ENCODE measurements around the gene RGS12. TPM values are rescaled to one million over a fixed set of nuclear protein-coding genes. Genes with fewer than 3 reads are reported as not detected.

The RGS12 gene
- total and polyA plus RNA-seq, 2 experiments from 2014 or later, result 9.3 to 13.2 TPM

DNA sequence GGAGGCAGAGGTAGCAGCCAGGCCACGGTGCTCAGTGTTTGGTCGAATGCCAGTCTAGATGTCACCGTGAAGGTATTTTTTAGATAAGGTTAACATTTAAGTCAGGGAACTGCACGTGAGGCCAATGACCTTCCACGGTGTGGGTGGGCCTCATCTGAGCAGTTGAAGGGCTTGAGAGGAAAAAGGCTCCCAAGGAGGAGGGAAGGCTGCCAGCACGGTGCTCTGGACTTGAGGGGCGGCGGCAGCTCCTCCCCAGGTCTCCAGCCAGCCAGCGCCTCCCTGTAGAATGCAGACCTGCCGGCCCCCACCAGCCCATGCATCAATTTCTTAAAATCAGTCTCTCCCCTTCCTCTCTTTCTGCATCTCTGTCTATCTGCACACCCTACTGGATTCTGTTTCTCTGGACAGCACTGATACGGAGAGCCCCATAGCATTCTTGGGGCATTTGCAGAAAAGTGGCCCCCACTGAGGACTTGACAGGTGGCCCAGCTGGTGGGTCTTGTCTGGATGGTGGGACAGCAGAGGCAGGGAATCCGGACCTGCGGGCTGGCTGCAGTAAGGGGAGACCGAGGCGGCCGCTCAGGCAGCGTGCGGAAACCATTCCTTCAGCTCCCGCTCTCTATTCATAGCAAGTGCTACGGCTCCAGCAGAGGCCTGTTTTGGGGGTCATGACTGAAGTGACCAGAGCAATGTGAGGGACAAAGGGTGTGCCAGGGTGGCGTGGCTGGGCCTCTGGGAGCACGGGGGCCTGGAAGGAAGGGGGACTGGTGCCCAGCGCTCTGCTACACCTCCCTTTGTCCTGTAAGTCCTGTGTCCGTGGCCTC lies 7.9 kb upstream of the RGS12 start:
- Histone ChIP-seq H3K27ac (no peak overlapping the region), H2AFZ (no peak overlapping the region), H3K79me2 (ENCODE audit: insufficient read depth) (no peaks in the 10 kb centered on the region), H3K4me1 (ENCODE audit: insufficient read depth) (peaks cover 9% of the 10 kb centered on the region), H4K20me1 (ENCODE audit: insufficient read depth) (no peaks in the 10 kb centered on the region), H3K27me3 (replicated peaks; ENCODE audit: insufficient read depth) (no peaks in the 10 kb centered on the region), H3K4me2 (ENCODE audit: unreplicated experiment) (no peak overlapping the region), H3K4me3 (no peak overlapping the region), H3K9me3 (ENCODE audit: low read depth) (no peaks in the 10 kb centered on the region), H3K9me2 (ENCODE audit: insufficient read depth) (no peaks in the 10 kb centered on the region), H3F3A (ENCODE audit: insufficient read depth) (no peaks in the 10 kb centered on the region), H3K9ac (no peak overlapping the region), H3K36me3 (ENCODE audit: low read depth) (no peaks in the 10 kb centered on the region)
- 88 to 89% methylated on average over 24 of the region's 24 CpGs for WGBS, 2 experiments (ENCODE audit: low coverage in 1 of 2, low lambda C conversion rate in 2 of 2, missing lambda C conversion rate in 2 of 2)
- in situ Hi-C loops (cut with MboI), result no loop called here
- TF ChIP-seq EZH2 (IDR thresholded peaks at IDR 0.05; ENCODE audit: insufficient read depth, poor library complexity, severe bottlenecking) (no peak), EZH2phosphoT487 (IDR thresholded peaks at IDR 0.05; ENCODE audit: insufficient read depth, low read depth) (no peak)
- no peak for DNase-seq

DNA sequence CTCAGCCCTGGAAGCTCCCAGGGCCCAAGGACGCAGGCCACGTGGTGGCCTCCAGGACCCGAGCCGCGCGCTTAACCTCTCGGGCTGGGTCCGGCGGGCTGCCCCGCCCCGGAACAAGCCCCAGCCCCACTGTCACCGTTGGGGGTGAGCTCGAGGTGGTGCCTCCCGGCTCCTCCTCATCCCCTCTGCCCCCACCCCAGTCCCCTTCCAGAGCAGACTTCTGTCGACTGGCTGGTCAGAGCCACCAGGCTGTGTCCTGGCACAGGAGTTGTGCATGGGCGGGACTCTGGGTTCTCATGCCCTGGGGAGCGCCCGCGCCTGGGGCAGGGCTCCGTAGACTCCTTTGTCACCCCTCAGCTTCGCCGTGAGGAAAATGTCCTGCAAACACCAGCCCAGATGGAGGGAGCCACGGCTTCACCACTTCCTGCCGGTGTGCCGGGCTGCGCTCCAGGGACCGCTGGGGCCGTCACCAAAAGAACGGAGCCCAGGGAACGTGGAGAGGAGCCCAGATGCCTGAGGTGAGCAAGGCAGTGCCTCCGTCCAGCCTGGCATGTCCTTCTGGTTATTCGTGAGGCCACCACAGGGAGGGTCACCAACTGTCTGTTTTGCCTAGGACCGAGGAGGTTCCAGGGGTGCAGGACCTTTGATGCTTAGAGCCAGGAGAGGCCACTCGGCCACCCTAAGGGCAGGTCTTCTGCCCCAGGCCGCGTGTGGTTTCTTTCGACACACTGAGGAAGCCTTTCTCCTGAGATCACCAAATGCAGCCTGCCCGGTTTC lies 7.1 kb upstream of the RGS12 start:
- Histone ChIP-seq H4K20me1 (ENCODE audit: insufficient read depth) (no peaks in the 10 kb centered on the region), H3K4me3 (no peak overlapping the region), H3K4me2 (ENCODE audit: unreplicated experiment) (peak overlapping the region; percentile 56), H3K79me2 (ENCODE audit: insufficient read depth) (no peaks in the 10 kb centered on the region), H3K27ac (no peak overlapping the region), H3K36me3 (ENCODE audit: low read depth) (no peaks in the 10 kb centered on the region), H3K27me3 (replicated peaks; ENCODE audit: insufficient read depth) (no peaks in the 10 kb centered on the region), H3K9me3 (ENCODE audit: low read depth) (no peaks in the 10 kb centered on the region), H3K4me1 (ENCODE audit: insufficient read depth) (peaks cover 9% of the 10 kb centered on the region), H3K9me2 (ENCODE audit: insufficient read depth) (no peaks in the 10 kb centered on the region), H3F3A (ENCODE audit: insufficient read depth) (no peaks in the 10 kb centered on the region), H2AFZ (peak overlapping the region; percentile 49), H3K9ac (no peak overlapping the region)
- TF ChIP-seq EZH2 (IDR thresholded peaks at IDR 0.05; ENCODE audit: insufficient read depth, poor library complexity, severe bottlenecking), result no peak
- TF ChIP-seq EZH2phosphoT487 (IDR thresholded peaks at IDR 0.05; ENCODE audit: insufficient read depth, low read depth), result no peak
- in situ Hi-C loops (cut with MboI), result no loop called here
- WGBS, 2 experiments (ENCODE audit: low coverage in 1 of 2, low lambda C conversion rate in 2 of 2, missing lambda C conversion rate in 2 of 2), result 28 to 57% methylated on average over 17 to 35 of the region's 38 CpGs
- DNase-seq, result peak; percentile 88

DNA sequence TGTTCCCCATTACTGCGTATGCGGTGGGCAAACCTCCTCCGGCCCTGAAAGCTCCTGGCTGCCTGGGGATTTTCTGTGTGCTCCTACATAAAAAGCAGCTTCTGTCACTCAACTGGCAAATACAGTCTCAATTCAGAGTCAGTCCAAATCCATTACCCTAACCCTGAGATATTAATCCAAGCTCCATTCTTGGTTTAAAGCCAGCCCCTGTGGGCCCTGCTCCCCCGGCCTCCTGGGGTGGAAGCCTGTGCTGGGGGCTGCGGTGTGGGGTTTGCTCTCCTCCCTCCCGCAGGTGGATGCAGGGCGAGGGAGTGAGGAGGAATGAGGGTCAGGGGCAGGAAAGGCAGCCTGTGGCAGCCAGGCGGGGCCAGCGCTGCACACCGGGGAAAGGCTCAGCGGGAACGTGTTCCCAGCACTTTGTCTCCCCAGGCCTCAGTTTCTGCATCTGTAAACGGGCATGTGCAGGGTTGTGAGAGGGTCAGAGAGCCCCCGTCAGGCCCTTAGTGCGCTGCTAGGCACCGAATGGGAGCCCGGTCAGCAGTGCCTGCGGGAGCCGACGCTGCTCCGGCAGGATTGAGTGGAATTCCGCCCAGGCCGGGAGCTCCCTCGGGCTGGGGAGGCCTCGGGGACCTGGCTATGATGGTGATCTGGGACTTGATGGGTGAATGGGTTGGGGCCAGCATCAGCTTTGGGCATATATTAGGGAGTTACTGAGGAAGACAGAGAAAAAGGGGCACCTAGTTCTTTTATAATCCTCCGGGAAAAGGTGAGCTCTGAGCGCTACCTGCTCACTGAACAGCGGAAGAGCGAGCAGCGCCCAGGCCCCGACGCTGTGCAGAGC lies 6.3 kb upstream of the RGS12 start:
- Histone ChIP-seq H3K27me3 (replicated peaks; ENCODE audit: insufficient read depth) (no peaks in the 10 kb centered on the region), H3K4me1 (ENCODE audit: insufficient read depth) (peaks cover 11% of the 10 kb centered on the region), H3K79me2 (ENCODE audit: insufficient read depth) (no peaks in the 10 kb centered on the region; the same call in 1 of the 2 replicates), H3K36me3 (ENCODE audit: low read depth) (no peaks in the 10 kb centered on the region), H3K9me3 (ENCODE audit: low read depth) (no peaks in the 10 kb centered on the region), H3K27ac (no peak overlapping the region), H4K20me1 (ENCODE audit: insufficient read depth) (no peaks in the 10 kb centered on the region), H3F3A (ENCODE audit: insufficient read depth) (no peaks in the 10 kb centered on the region), H3K4me3 (no peak overlapping the region), H3K9ac (0 out of 2 replicates have a peak overlapping the region, but pooled peaks have one; percentile 35), H3K9me2 (ENCODE audit: insufficient read depth) (no peaks in the 10 kb centered on the region), H3K4me2 (ENCODE audit: unreplicated experiment) (peak overlapping the region; percentile 56), H2AFZ (peak overlapping the region; percentile 49)
- 50 to 53% methylated on average over 31 of the region's 32 CpGs for WGBS, 2 experiments (ENCODE audit: low coverage in 1 of 2, low lambda C conversion rate in 2 of 2, missing lambda C conversion rate in 2 of 2)
- in situ Hi-C loops (cut with MboI), result no loop called here
- TF ChIP-seq EZH2 (IDR thresholded peaks at IDR 0.05; ENCODE audit: insufficient read depth, poor library complexity, severe bottlenecking) (peak; percentile 69), EZH2phosphoT487 (IDR thresholded peaks at IDR 0.05; ENCODE audit: insufficient read depth, low read depth) (no peak)
- no peak for DNase-seq

Measured in GM23248 (cell line).